Activated CD4-positive, alpha-beta T cell treated with anti-CD3 and anti-CD28 coated beads, Interleukin-2, amount 10 ng/mL, durations not matched to agents 7 days and 5 days (primary cell): Measurements from ENCODE around the gene LGMN. TPM values are rescaled to one million over a fixed set of nuclear protein-coding genes. Genes with fewer than 3 reads are reported as not detected.
"Not testable (repeated sequence)": the region's sequence is repeated elsewhere in the genome, so short reads cannot be mapped to it uniquely, and the experiment has no call there.

Experiments
- CTCF ChIA-PET: fragments of 350-600 bp; sonication (Branson Sonifier 250); formaldehyde crosslinking; loops from one replicate; lab custom pipeline; 2021; ENCODE audit warnings: antibody characterized with exemption; lab: Charles Lee
- POLR2A ChIA-PET: fragments of 350-600 bp; sonication (Branson Sonifier 250); formaldehyde crosslinking; loops from one replicate; lab custom pipeline; 2021; ENCODE audit warnings: antibody characterized with exemption; lab: Charles Lee
- DNase-seq: peaks from one replicate; pipeline ENCODE4 v3.0.0-alpha.2; 2020
- H3K27ac Mint-ChIP-seq: one replicate; pipeline ENCODE4 v1.8.0; 2021; ENCODE audit warnings: mild to moderate bottlenecking, moderate library complexity, mixed read lengths
- H3K27me3 Mint-ChIP-seq: one replicate; pipeline ENCODE4 v1.8.0; 2021; ENCODE audit warnings: mixed read lengths
- H3K36me3 Mint-ChIP-seq: one replicate; pipeline ENCODE4 v1.8.0; 2021; ENCODE audit warnings: low read depth, mixed read lengths
- H3K4me1 Mint-ChIP-seq: one replicate; pipeline ENCODE4 v1.8.0; 2021; ENCODE audit warnings: mixed read lengths
- H3K4me3 Mint-ChIP-seq: one replicate; pipeline ENCODE4 v1.8.0; 2021; ENCODE audit warnings: mild to moderate bottlenecking, moderate library complexity, mixed read lengths
- H3K9me3 Mint-ChIP-seq: one replicate; pipeline ENCODE4 v1.8.0; 2021; ENCODE audit warnings: mixed read lengths
- total RNA-seq, 2 experiments: library from RNA; stranded (reverse); gene quantifications; one replicate each; pipeline ENCODE4 v1.2.3, GENCODE V29; 2021

LGMN gene
- total RNA-seq, 2 experiments from 2014 or later: 4.7 to 4.8 TPM

DNA sequence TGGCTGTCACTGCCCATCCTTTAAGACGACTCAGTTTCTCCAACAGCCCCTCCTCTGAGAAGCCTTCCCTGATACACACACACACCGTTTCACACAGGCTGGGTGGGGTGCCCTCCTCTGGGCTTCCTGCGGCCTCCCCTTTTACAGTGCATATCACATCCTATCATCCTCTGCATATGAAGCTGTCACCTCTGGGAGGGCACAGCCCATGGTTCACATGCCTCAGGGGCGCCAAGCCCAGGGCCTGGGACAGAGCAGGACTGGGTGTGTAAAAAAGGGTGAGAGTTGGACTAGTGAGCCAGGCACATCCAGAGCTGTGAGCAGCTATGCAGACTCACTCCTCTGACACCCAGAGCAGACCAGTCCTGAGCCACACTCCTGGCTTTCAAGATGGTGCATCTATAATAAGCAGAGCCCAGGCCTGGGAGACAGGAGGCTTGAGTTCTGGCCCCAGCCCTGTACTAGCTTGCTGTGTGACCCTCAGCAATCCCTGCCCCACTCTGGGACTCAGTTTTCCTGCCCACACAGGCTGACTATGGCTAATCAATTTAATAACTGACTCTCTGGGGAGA lies 62.6 kb downstream of the LGMN start:
- Mint-ChIP-seq H3K9me3 (no peaks in the 10 kb centered on the region), H3K27ac (no peak overlapping the region), H3K36me3 (peaks cover 35% of the 10 kb centered on the region), H3K4me1 (peaks cover 10% of the 10 kb centered on the region), H3K27me3 (no peaks in the 10 kb centered on the region), H3K4me3 (no peak overlapping the region)
- ChIA-PET CTCF (interaction anchor here (0.9 to 2.0 kb wide), 3 partner anchors 28 to 99 kb away, joined by 3 to 5 read pairs (median 4); no protein-coding TSS in a partner anchor), POLR2A (no interaction called here)
- DNase-seq: no peak

DNA sequence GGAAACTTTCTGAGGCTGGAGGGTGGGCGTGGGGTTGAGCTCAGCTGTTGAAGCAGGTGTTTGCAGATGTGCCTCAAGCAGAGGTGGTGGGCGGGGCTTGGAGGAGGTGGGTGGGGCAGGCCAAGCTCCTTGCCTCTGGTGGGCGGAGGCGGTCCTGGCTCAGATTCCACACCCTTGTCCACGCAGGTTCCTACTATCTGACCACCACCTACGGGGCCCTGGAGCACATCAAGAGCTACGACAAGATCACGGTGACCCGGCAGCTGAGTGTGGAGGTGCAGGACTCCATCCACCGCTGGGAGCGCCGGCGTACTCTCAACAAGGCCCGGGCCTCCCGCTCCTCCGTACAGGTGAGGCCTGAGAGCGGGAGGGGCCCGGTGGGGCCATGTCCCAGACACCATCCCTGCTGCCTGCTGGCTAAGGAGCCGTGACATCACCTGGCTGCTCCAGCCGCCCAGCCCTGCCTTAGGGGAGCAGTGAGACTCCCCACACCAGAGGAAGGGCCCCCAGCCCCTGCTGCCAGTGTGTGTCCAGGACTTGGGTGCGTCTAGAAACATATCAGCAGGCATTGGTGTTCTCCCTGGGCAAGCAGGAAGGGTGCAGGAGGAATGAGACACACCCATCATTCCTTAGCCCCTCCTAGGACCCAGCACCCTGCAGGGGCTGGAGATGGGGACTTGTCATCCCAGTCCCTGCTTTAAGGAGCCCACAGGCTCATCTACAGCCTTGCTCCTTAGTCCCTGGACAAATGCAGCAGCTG lies 63.4 kb downstream of the LGMN start:
- Mint-ChIP-seq H3K36me3 (peaks cover 39% of the 10 kb centered on the region), H3K9me3 (no peaks in the 10 kb centered on the region), H3K4me3 (no peak overlapping the region), H3K27me3 (no peaks in the 10 kb centered on the region), H3K4me1 (peaks cover 14% of the 10 kb centered on the region), H3K27ac (no peak overlapping the region)
- POLR2A ChIA-PET: no interaction called here
- CTCF ChIA-PET: no interaction called here
- no peak for DNase-seq

DNA sequence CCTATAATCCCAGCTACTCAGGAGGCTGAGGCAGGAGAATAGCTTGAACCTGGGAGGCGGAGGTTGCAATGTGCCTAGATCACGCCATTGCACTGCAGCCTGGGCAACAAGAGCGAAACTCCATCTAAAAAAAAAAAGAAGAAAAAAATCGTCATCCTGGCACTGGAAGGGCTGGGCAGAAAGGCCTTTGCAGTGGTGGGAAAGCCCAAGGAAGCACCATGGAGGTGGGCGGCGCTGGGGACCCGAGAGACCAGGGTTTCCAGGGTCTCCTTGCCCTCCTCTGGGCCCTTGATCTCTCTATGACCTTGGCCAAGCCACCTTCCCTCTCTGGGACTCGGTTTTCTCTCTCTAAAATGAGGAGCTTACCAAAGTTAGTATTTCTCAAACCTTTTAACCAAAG lies 65.4 kb downstream of the LGMN start:
- CTCF ChIA-PET: interaction anchor here (0.9 kb wide), 1 partner anchor 9 kb away, joined by 6 read pairs; no protein-coding TSS in a partner anchor

DNA sequence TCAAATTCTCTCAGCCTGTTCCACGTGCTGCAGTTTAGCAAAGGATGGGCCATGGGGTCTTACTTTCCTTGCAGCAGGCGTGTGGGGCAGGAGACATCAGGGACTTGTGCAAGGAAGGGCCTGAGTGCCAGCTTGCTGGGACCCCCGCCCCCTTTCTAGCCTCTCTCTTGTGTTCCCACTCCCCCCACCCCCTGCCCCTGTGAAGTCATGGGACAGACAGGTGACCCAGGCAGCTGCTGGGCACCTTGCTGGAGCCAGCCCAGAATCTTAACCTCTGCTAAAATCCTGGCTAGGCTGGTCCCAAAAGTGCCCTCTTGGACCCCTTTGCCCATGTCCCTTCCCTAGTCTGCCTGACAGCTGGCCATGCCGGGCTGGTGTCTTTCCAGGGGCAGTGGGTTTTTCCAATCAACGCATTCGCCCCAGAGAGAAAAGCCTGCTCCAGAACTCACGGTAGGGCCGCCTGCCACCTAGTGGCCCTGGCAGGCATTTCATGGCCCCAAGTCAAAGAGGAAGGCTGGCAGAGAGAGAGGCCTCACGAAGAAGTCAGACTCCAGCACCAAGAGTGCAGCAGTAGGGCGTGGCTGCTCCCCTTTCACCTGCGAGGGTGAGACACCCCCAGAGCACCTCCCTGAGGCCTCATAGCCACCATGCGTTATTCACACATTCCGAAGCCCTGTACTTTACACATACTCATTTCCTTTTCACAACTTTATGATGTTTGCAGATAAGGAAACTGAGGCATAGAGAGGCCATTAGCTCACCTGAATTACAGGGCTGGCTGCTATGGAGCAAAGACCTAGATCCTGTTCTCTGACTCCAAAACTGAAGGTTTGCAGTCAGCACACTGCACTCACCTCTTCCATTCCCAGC lies 67.4 kb downstream of the LGMN start:
- no peaks in the 10 kb centered on the region for H3K9me3 Mint-ChIP-seq
- H3K27ac Mint-ChIP-seq: peak overlapping the region; percentile 68
- peaks cover 65% of the 10 kb centered on the region for H3K36me3 Mint-ChIP-seq
- ChIA-PET POLR2A (no interaction called here), CTCF (interaction anchor here (0.6 to 1.5 kb wide), 3 partner anchors 13 to 115 kb away, joined by 3 read pairs; no protein-coding TSS in a partner anchor)
- DNase-seq: peak; percentile 75
- H3K4me3 Mint-ChIP-seq: no peak overlapping the region
- no peaks in the 10 kb centered on the region for H3K27me3 Mint-ChIP-seq
- H3K4me1 Mint-ChIP-seq: peaks cover 32% of the 10 kb centered on the region

More for the DNA sequence above, 65.4 kb downstream of the LGMN start:
- peaks cover 54% of the 10 kb centered on the region for H3K36me3 Mint-ChIP-seq
- no peak overlapping the region for H3K4me3 Mint-ChIP-seq
- no peaks in the 10 kb centered on the region for H3K27me3 Mint-ChIP-seq
- peaks cover 16% of the 10 kb centered on the region for H3K4me1 Mint-ChIP-seq
- H3K27ac Mint-ChIP-seq: no peak overlapping the region
- POLR2A ChIA-PET: no interaction called here
- no peak for DNase-seq
- no peaks in the 10 kb centered on the region for H3K9me3 Mint-ChIP-seq

DNA sequence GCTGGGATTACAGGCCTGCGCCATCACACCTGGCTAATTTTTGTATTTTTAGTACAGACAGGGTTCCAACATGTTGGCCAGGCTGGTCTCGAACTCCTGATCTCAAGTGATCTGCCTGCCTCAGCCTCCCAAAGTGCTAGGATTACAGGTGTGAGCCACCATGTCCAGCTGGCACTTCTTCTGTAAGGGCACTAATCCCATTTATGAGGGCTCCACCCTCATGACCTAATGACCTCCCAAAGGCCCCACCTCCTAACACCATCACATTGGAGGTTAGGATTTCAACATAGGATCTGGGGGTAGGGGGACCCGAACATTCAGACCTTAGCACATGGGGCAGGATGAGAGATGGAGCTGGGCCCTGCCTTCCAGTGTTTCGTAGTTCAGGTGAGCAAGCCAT lies 68.1 kb downstream of the LGMN start:
- POLR2A ChIA-PET, H3K27me3 Mint-ChIP-seq, H3K9me3 Mint-ChIP-seq, H3K4me3 Mint-ChIP-seq, DNase-seq, H3K27ac Mint-ChIP-seq: not testable (repeated sequence)
- H3K36me3 Mint-ChIP-seq: peaks cover 67% of the 10 kb centered on the region
- H3K4me1 Mint-ChIP-seq: peaks cover 39% of the 10 kb centered on the region
- CTCF ChIA-PET: interaction anchor here (0.6 to 1.5 kb wide), 3 partner anchors 12 to 115 kb away, joined by 3 read pairs; no protein-coding TSS in a partner anchor

DNA sequence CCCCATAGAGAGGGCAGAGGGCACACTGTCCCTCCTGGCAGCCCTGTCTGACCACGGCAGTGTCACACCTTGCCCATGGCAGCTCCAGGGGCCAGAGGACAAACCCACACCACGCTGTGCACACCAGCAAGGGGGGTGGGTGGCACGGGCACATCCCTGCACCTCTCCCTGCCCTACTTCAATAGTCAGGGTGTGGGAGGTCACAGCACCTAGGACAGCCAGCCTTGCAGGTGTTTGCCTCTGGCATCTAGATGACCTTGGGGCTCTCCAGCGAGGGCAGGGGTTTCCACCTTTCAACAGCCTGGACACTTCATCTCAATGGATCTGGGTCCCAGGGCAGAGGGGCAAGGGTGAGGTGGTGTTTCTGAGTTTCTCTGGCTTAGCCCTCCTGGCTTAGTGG lies 69.2 kb downstream of the LGMN start:
- no peak for DNase-seq
- H3K27me3 Mint-ChIP-seq: no peaks in the 10 kb centered on the region
- POLR2A ChIA-PET: no interaction called here
- H3K4me3 Mint-ChIP-seq: no peak overlapping the region
- peaks cover 73% of the 10 kb centered on the region for H3K36me3 Mint-ChIP-seq
- no peak overlapping the region for H3K27ac Mint-ChIP-seq
- CTCF ChIA-PET: interaction anchor here (1.5 kb wide), 1 partner anchor 11 kb away, joined by 3 read pairs; no protein-coding TSS in a partner anchor
- no peaks in the 10 kb centered on the region for H3K9me3 Mint-ChIP-seq
- H3K4me1 Mint-ChIP-seq: peaks cover 45% of the 10 kb centered on the region

DNA sequence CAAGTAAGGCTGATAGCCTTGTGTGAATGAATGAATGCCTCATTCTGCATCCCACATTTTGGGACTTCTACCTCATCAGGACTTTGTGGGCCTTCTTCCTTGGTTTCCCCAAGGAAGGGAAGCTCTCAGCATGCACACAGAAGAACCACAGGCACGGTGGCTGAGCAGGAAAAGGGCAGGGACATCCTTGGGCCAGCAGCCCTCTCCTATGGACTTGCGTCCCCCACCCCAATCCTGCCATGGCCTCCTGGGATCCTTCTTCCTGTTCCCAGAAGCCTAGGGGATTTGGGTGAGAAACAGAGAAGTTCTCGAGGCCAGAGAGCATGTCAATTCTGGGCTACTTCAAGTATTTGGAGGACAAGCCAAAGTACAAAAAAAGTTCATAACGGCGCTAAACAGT lies 69.7 kb downstream of the LGMN start:
- ChIA-PET POLR2A (no interaction called here), CTCF (no interaction called here)
- H3K27ac Mint-ChIP-seq: no peak overlapping the region
- H3K4me1 Mint-ChIP-seq: peaks cover 49% of the 10 kb centered on the region
- DNase-seq: no peak
- H3K27me3 Mint-ChIP-seq: no peaks in the 10 kb centered on the region
- no peak overlapping the region for H3K4me3 Mint-ChIP-seq
- H3K9me3 Mint-ChIP-seq: no peaks in the 10 kb centered on the region
- H3K36me3 Mint-ChIP-seq: peaks cover 78% of the 10 kb centered on the region

DNA sequence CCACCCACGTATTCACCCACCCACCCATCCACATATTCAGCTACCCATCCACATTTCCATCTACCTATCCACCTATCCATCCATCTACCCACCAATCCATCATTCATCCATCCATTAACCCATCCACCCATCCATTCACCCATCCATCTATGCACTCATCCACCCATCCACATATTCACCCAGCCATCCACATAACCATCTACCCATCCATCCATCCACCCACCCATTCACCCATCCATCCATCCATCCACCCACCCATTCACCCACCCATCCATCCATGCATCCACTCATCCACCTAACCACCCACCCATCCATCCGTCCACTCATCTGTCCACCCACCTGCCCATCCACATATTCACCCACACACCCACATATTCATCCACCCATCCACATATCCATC lies 70.5 kb downstream of the LGMN start:
- H3K4me1 Mint-ChIP-seq: peaks cover 52% of the 10 kb centered on the region
- H3K27ac Mint-ChIP-seq: no peak overlapping the region
- no peaks in the 10 kb centered on the region for H3K27me3 Mint-ChIP-seq
- no peaks in the 10 kb centered on the region for H3K9me3 Mint-ChIP-seq
- DNase-seq: no peak
- POLR2A ChIA-PET: no interaction called here
- H3K4me3 Mint-ChIP-seq: no peak overlapping the region
- CTCF ChIA-PET: no interaction called here
- peaks cover 80% of the 10 kb centered on the region for H3K36me3 Mint-ChIP-seq

DNA sequence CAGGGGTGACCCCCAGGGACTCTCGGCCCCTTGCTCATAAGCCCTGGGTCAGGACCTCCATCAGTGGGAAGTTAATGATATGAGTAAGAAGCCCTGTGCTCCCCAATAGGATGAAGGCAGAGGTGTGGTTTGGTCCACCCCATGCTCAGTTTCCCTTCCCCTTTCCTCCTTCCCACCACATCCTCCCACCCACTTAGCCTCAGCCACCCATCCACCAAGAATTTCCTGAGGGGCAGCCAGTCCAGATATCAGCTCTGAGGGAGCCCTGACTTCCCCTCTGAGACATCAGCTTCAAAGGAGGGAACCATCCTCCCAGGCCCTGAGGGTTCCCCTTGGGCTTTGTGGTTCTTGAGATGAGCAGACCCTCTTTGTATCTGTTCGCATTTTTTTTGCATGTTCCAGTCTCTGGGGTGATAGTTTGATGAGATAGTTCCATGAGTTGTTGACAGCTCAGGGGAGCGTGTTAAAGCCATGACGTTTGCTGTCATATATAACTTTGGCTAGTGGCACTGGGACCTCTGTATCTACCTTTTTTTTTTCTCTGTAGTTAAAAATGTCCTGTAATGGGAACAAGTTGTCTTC lies 71.2 kb downstream of the LGMN start:
- Mint-ChIP-seq H3K9me3 (no peaks in the 10 kb centered on the region), H3K4me1 (peaks cover 52% of the 10 kb centered on the region), H3K36me3 (peaks cover 80% of the 10 kb centered on the region), H3K27me3 (no peaks in the 10 kb centered on the region), H3K4me3 (no peak overlapping the region), H3K27ac (no peak overlapping the region)
- DNase-seq: no peak
- ChIA-PET CTCF (interaction anchor here (0.5 kb wide), 1 partner anchor 32 kb away, joined by 3 read pairs; no protein-coding TSS in a partner anchor), POLR2A (no interaction called here)

DNA sequence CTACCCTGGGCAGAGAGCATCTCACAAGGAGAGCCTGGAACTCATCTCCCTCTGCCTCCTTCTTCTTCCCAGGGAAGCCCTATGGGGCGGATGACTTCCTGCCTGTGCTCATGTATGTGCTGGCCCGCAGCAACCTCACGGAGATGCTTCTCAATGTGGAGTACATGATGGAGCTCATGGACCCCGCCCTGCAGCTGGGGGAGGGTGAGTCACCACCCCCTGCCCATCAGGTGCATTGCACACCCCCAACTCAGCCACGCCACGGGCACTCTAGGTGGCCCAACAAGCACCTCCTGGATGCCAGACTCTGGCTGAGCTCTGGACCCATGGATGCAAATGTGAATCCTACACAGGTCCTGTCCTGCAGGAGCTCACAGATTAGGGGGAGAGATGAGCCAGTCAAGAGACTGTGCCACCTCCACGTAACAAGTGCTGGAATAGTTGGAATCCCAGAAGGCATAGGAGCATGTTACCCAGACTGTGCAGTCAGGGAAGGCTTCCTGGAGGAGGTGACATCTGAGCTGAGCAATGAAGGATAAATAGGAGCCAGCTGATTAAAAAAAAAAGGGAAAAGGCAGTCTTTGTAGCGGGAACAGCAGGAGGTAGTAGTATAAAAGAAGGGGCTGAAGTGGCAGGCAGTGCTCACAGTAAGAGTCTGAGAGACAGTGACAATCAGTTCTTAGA lies 71.9 kb downstream of the LGMN start:
- Mint-ChIP-seq H3K9me3 (no peaks in the 10 kb centered on the region), H3K4me1 (peaks cover 51% of the 10 kb centered on the region), H3K27me3 (no peaks in the 10 kb centered on the region), H3K27ac (peak overlapping the region; percentile 75), H3K4me3 (no peak overlapping the region), H3K36me3 (peaks cover 82% of the 10 kb centered on the region)
- DNase-seq: no peak
- ChIA-PET CTCF (interaction anchor here (0.5 kb wide), 1 partner anchor 32 kb away, joined by 3 read pairs; no protein-coding TSS in a partner anchor), POLR2A (no interaction called here)

DNA sequence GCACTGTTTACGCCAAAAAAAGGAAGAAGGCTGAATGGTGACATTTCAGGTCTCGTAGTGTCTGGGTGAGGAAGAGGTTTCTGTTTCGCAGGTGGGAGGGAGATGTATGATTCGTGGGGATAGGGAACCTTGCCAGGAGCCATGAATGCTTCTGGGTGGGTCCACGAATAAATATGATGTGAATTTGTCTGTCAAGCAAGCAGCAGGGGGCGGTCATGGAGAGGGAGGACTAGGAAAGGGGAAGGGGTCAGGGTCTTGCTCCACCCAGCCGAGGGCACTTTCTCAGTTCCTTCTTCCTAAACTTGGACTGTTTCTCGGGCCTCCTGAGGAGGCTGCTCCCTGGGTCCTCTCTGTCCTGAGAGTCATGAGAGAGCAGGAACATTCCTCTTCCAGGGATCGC lies 72.5 kb downstream of the LGMN start:
- H3K4me1 Mint-ChIP-seq: peaks cover 49% of the 10 kb centered on the region
- peak overlapping the region; percentile 21 for H3K27ac Mint-ChIP-seq
- H3K27me3 Mint-ChIP-seq: no peaks in the 10 kb centered on the region

DNA sequence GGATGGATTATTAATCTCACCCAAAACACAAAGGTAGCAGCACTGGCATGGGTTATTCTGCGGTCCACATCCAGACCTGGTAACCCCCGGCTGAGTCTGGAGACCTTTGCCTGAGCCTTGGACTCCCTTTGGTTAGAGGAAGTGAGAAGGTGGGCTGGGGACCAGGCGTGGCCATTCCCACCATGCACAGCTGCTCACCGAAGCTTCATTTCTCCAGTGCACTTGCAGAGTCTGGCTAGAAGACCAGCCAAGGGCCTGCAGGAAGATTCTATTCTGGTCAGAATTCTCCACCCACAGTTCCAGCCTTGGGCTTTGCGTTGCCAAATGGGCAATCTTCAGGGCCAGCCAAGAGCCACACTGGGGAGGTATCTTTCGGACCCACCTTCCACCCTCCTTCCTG lies 73.0 kb downstream of the LGMN start:
- Mint-ChIP-seq H3K9me3 (no peaks in the 10 kb centered on the region), H3K4me3 (no peak overlapping the region), H3K36me3 (peaks cover 84% of the 10 kb centered on the region), H3K27me3 (no peaks in the 10 kb centered on the region), H3K27ac (peak overlapping the region; percentile 21), H3K4me1 (peaks cover 51% of the 10 kb centered on the region)
- ChIA-PET POLR2A (no interaction called here), CTCF (no interaction called here)
- DNase-seq: no peak

More for the DNA sequence above, 72.5 kb downstream of the LGMN start:
- ChIA-PET CTCF (no interaction called here), POLR2A (no interaction called here)
- Mint-ChIP-seq H3K4me3 (no peak overlapping the region), H3K9me3 (no peaks in the 10 kb centered on the region), H3K36me3 (peaks cover 80% of the 10 kb centered on the region)
- no peak for DNase-seq
